Spleen (tissue), 11 donors: ENCODE results near the gene SLC44A1. TPM values are rescaled to one million over a fixed set of nuclear protein-coding genes. Genes with fewer than 3 reads are reported as not detected.

Experiments used
- DNase-seq: peaks from one replicate; pipeline ENCODE4 v3.0.0-alpha.2; 2020
- H3K27ac ChIP-seq, 8 donors: fragments of 200-600 bp; sonication (generic) in 7 of 8; 1 replicate in 4 of 8; 2 replicates in 4 of 8; pipeline versions ENCODE4 v1.5.0 to v1.8.0; 2016 to 2021; ENCODE audit warnings: inconsistent platforms in 4 of 8, mild to moderate bottlenecking in 4 of 8, moderate library complexity in 1 of 8
- H3K27me3 ChIP-seq, 7 donors: fragments of 200-600 bp; sonication (generic) in 6 of 7; replicated peaks in 1 of 7; 1 replicate in 4 of 7; 2 replicates in 3 of 7; pipeline versions ENCODE4 v1.5.0 to v1.8.0; 2016 to 2021; ENCODE audit warnings: inconsistent platforms in 3 of 7, mild to moderate bottlenecking in 1 of 7
- H3K36me3 ChIP-seq, 6 donors: fragments of 200-600 bp; sonication (generic) in 5 of 6; 1 replicate in 4 of 6; 2 replicates in 2 of 6; pipeline versions ENCODE4 v1.5.0 to v1.8.0; 2016 to 2021; ENCODE audit warnings: inconsistent platforms in 2 of 6
- H3K4me1 ChIP-seq, 6 donors: fragments of 200-600 bp; sonication (generic) in 5 of 6; 1 replicate in 3 of 6; 2 replicates in 3 of 6; pipeline versions ENCODE4 v1.5.0 to v1.8.0; 2016 to 2021; ENCODE audit warnings: inconsistent platforms in 3 of 6
- H3K4me3 ChIP-seq, 8 donors: fragments of 200-600 bp; sonication (generic) in 7 of 8; 1 replicate in 4 of 8; 2 replicates in 4 of 8; pipeline versions ENCODE4 v1.5.0 to v1.8.0; 2016 to 2021; ENCODE audit warnings: inconsistent platforms in 4 of 8, mild to moderate bottlenecking in 4 of 8, moderate library complexity in 2 of 8
- H3K9me3 ChIP-seq, 8 donors: fragments of 200-600 bp; sonication (generic) in 7 of 8; 1 replicate in 4 of 8; 2 replicates in 4 of 8; pipeline versions ENCODE4 v1.5.0 to v1.8.0; 2016 to 2021; ENCODE audit warnings: inconsistent platforms in 4 of 8
- POLR2A ChIP-seq, 3 donors: fragments of 450-650 bp; IDR thresholded peaks; one replicate each; pipeline ENCODE4 v1.5.1; 2017; ENCODE audit warnings: antibody characterized with exemption in 3 of 3, mild to moderate bottlenecking in 1 of 3
- POLR2AphosphoS5 ChIP-seq, 3 donors: sonication (generic); formaldehyde crosslinking; IDR thresholded peaks; one replicate each; pipeline ENCODE4 v1.5.1; 2017; ENCODE audit warnings: antibody characterized with exemption in 3 of 3
- WGBS, 5 donors: extraction: QIAGEN DNeasy Blood & Tissue Kit in 3 of 5; methylation state at CpG; one replicate each; pipeline versions ENCODE4 v1.1.5 to v1.1.7; 2013 to 2018; 5-methylcytosine and 5-hydroxymethylcytosine counted together
- intact Hi-C: fragments of 100-400 bp; cut with DNase I; formaldehyde crosslinking; loops from one replicate; pipeline ENCODE4 v1.15.0; 2023; ENCODE audit warnings: low total_unique reads
- polyA plus RNA-seq, 3 donors: library from polyadenylated mRNA; stranded (reverse); fragments of 200-250 nt; gene quantifications; one replicate each; pipeline ENCODE4 v1.2.1, GENCODE V29; 2013
- total RNA-seq, 7 donors: library from RNA; depleted of rRNA in 3 of 7; stranded (reverse); fragments of >200 nt in 3 of 7; fragmentation: NEBNext Ultra II Directional in 4 of 7; extraction: Animal tissue kit (Norgen Biotek cat#: 25700) in 4 of 7; gene quantifications; one replicate each; pipeline versions ENCODE4 v1.1.0 to v1.2.1, GENCODE V29; 2016 to 2021
- TF ChIP-seq, protein P1 (sequence below), 11 experiments: fragments of 200-600 bp in 7 of 11; fragments of 450-650 bp in 4 of 11; sonication (generic) in 4 of 11; IDR thresholded peaks in 8 of 11; conservative IDR thresholded peaks in 3 of 11; 1 replicate in 7 of 11; 2 replicates in 4 of 11; pipeline versions ENCODE4 v1.4.0 to v1.8.0; 2016 to 2021; ENCODE audit warnings: antibody characterized with exemption in 11 of 11, inconsistent platforms in 4 of 11, mild to moderate bottlenecking in 1 of 11
- donor health status: healthy with polysubstance abuse.
- donor health status: DM: no; HTN: no; CAD: no; lungs with moderate emphysema.
- donor health status: DM: no; HTN: no; CAD: no.
- donor health status: Bipolar disorder and iron deficiency.
- donor health status: healthy.
- donor health status: DM: no; HTN: no; CAD: no.
- donor health status: DM: yes; HTN: yes; CAD: no.

Gene SLC44A1
- total and polyA plus RNA-seq, 10 donors: 3.1 to 27.5 (median 21.9) TPM

DNA sequence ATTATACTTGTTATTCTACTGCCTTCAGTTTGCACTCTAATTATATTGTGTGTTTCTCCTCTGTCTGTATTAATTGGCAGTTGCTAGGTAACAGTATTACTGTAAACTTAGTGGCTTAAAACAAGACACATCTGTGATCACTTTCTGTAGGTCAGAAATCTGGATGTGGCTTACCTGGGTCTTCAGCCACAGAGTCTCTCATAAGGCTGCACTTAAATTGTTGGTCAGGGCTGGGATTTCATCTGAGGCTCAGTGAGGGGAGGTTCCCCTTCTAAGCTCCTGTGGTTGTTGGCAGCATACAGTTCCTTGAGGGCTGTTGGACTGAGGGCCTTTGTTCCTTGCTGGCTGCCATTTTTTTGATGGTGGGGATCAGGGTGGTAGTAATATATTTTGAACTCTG is 68.8 kb downstream of the SLC44A1 start:
- Histone ChIP-seq H3K9me3 (no peaks in the 10 kb centered on the region), H3K4me1 (peaks cover 0 to 7% (median 0%) of the 10 kb centered on the region in 6 donors), H3K4me3 (no peak overlapping the region), H3K27ac (no peak overlapping the region), H3K36me3 (peaks cover 0 to 28% (median 0%) of the 10 kb centered on the region in 6 donors), H3K27me3 (no peaks in the 10 kb centered on the region)
- TF ChIP-seq, protein P1, sequence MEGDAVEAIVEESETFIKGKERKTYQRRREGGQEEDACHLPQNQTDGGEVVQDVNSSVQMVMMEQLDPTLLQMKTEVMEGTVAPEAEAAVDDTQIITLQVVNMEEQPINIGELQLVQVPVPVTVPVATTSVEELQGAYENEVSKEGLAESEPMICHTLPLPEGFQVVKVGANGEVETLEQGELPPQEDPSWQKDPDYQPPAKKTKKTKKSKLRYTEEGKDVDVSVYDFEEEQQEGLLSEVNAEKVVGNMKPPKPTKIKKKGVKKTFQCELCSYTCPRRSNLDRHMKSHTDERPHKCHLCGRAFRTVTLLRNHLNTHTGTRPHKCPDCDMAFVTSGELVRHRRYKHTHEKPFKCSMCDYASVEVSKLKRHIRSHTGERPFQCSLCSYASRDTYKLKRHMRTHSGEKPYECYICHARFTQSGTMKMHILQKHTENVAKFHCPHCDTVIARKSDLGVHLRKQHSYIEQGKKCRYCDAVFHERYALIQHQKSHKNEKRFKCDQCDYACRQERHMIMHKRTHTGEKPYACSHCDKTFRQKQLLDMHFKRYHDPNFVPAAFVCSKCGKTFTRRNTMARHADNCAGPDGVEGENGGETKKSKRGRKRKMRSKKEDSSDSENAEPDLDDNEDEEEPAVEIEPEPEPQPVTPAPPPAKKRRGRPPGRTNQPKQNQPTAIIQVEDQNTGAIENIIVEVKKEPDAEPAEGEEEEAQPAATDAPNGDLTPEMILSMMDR (IDR thresholded peaks at IDR 0.05 in 8 of 11, conservative IDR thresholded peaks at IDR 0.05 in 3 of 11): no peak
- TF ChIP-seq POLR2A (IDR thresholded peaks at IDR 0.05) (no peak), POLR2AphosphoS5 (IDR thresholded peaks at IDR 0.05) (no peak)
- intact Hi-C loops: no loop called here
- DNase-seq: no peak

DNA sequence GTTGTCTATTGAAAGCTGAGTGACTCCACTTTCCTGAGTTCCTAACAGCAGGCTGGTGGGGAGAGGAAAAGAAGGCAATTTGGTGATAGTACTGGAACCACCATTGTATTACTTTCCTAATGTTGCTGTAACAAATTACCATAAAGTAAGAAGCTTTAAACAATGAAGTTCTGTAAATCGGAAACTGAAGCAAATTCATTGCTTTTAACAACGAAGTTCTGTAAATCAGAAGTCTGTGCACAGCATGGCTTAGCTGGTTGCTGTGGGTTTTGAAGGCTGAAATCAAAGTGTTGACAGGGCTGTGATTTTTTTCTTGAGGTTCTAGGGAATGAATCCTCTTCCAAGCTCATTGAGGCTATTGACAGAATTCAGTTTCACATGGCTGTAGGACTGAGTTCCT is 72.3 kb downstream of the SLC44A1 start:
- no peaks in the 10 kb centered on the region for H3K4me1 ChIP-seq
- H3K9me3 ChIP-seq: no peaks in the 10 kb centered on the region
- H3K27me3 ChIP-seq: no peaks in the 10 kb centered on the region
- TF ChIP-seq POLR2A (IDR thresholded peaks at IDR 0.05) (no peak), POLR2AphosphoS5 (IDR thresholded peaks at IDR 0.05) (no peak)
- TF ChIP-seq, protein P1 (IDR thresholded peaks at IDR 0.05 in 8 of 11, conservative IDR thresholded peaks at IDR 0.05 in 3 of 11): no peak
- intact Hi-C loops: no loop called here
- peaks cover 0 to 20% (median 0%) of the 10 kb centered on the region in 6 donors for H3K36me3 ChIP-seq
- H3K27ac ChIP-seq: no peak overlapping the region
- WGBS, 5 donors: 94 to 99% (median 98%) methylated on average over 2 of the region's 2 CpGs
- no peak for DNase-seq
- H3K4me3 ChIP-seq: no peak overlapping the region

DNA sequence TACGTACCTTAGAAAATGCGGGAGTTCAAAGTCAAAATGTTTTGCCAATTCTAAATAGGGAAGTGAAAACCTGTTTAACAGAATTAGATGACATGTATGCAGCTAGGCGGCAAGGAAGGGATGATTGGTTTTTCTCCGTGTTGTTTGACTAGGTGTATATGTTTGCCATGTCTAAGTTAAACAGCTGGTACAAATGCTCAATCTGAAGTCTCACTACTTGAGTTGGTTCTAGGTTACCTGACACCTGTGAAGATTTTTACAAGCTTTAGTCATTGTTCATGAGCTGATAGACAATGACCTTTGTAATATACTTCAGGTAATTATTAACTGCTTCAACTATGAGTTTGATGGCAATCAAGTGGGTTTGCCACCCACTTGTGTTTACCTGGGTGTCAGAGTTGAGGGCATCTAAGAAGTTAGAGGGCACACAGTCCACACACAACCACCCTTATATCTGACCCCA is 74.3 kb downstream of the SLC44A1 start:
- H3K27me3 ChIP-seq: no peaks in the 10 kb centered on the region
- intact Hi-C loops: no loop called here
- WGBS, 5 donors: 64 to 84% (median 78%) methylated on average over 4 of the region's 4 CpGs

DNA sequence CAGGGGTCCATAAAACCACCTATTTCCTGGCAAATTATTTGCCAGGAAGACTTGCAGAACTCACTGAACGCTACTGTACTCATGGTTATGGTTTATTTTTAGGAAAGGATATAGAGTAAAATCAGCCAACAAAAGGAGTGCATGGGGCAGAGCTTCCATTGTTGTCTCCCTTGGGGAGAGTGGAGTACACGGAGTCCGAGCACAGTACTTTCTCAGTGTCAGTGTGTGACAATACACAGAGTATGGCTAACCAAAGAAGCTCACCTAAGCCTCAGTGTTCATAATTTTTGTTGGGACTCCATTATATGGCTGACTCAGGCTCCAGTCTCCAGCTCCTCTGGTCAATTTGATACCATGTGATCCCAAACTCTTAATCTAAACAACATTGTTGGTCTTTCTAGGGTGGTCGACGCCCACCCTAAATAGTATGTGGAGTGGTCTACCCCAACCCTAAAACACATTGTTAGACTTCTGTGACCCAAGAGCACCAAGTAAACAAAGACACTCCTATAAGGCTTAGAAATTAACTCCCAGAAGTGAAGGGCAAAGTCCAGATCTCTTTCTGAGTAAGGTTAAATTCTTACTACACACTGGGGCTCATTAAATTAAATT is 74.9 kb downstream of the SLC44A1 start:
- no peak overlapping the region for H3K27ac ChIP-seq
- H3K4me3 ChIP-seq: no peak overlapping the region
- H3K27me3 ChIP-seq: no peaks in the 10 kb centered on the region
- H3K36me3 ChIP-seq: peaks cover 0 to 19% (median 0%) of the 10 kb centered on the region in 6 donors
- H3K9me3 ChIP-seq: no peaks in the 10 kb centered on the region
- intact Hi-C loops: no loop called here
- H3K4me1 ChIP-seq: no peaks in the 10 kb centered on the region
- no peak for DNase-seq
- no peak for TF ChIP-seq POLR2AphosphoS5 (IDR thresholded peaks at IDR 0.05)
- TF ChIP-seq POLR2A (IDR thresholded peaks at IDR 0.05): no peak
- TF ChIP-seq, protein P1 (IDR thresholded peaks at IDR 0.05 in 8 of 11, conservative IDR thresholded peaks at IDR 0.05 in 3 of 11): no peak
- WGBS, 5 donors: 78 to 89% (median 85%) methylated on average over 5 of the region's 5 CpGs

More for the DNA sequence above, 74.3 kb downstream of the SLC44A1 start:
- TF ChIP-seq POLR2A (IDR thresholded peaks at IDR 0.05): no peak
- TF ChIP-seq, protein P1 (IDR thresholded peaks at IDR 0.05 in 8 of 11, conservative IDR thresholded peaks at IDR 0.05 in 3 of 11): no peak
- TF ChIP-seq POLR2AphosphoS5 (IDR thresholded peaks at IDR 0.05): no peak
- H3K4me3 ChIP-seq: no peak overlapping the region
- no peak overlapping the region for H3K27ac ChIP-seq
- peaks cover 0 to 20% (median 0%) of the 10 kb centered on the region in 6 donors for H3K36me3 ChIP-seq
- H3K9me3 ChIP-seq: no peaks in the 10 kb centered on the region
- no peaks in the 10 kb centered on the region for H3K4me1 ChIP-seq
- DNase-seq: no peak
